GM12874 (cell line): ENCODE results near the gene PDK2.

ENCODE experiments used
- CTCF ChIP-seq: IDR thresholded peaks from 2 replicates; pipeline ENCODE4 v1.5.1; 2011; ENCODE audit warnings: low read depth, mild to moderate bottlenecking, control low read depth, low read length, moderate library complexity; ENCODE audit not compliant: insufficient read depth

Gene PDK2

GRCh38 chr17:50103941-50104340 lies 8.8 kb downstream of the PDK2 start:
- no peak for TF ChIP-seq CTCF

- no peak for TF ChIP-seq CTCF
Observed at GRCh38 chr17:50105811-50106210, 10.7 kb downstream of the PDK2 start.

- no peak for TF ChIP-seq CTCF
Observed at GRCh38 chr17:50106393-50107131, 11.4 kb downstream of the PDK2 start.

- no peak for TF ChIP-seq CTCF
Observed at GRCh38 chr17:50107790-50108414, 12.8 kb downstream of the PDK2 start.

- no peak for TF ChIP-seq CTCF
Observed at GRCh38 chr17:50108556-50108955, 13.4 kb downstream of the PDK2 start.

- TF ChIP-seq CTCF: no peak
Observed at GRCh38 chr17:50109207-50109606, 14.1 kb downstream of the PDK2 start.

GRCh38 chr17:50109785-50110184 lies 14.6 kb downstream of the PDK2 start:
- no peak for TF ChIP-seq CTCF
